Lower lobe of right lung (tissue), 2 donors: ENCODE results near the gene IL34. TPM values are rescaled to one million over a fixed set of nuclear protein-coding genes. Genes with fewer than 3 reads are reported as not detected.

Experiments used
- ATAC-seq, 2 donors: fragments of 200-7000 bp; cut with Tn5 transposase; one replicate each; pipeline ENCODE4 v1.9.1; 2020 to 2022; ENCODE audit warnings: mild to moderate bottlenecking in 2 of 2, moderate library complexity in 2 of 2
- DNase-seq: peaks from one replicate; pipeline ENCODE4 v3.0.0-alpha.2; 2020
- H3K27ac ChIP-seq: fragments of 200-600 bp; one replicate; pipeline ENCODE4 v1.8.0; 2022
- H3K27me3 ChIP-seq: fragments of 200-600 bp; one replicate; pipeline ENCODE4 v1.8.0; 2022; ENCODE audit warnings: low read depth
- H3K36me3 ChIP-seq: fragments of 200-600 bp; one replicate; pipeline ENCODE4 v1.8.0; 2022; ENCODE audit warnings: mild to moderate bottlenecking
- H3K4me1 ChIP-seq: fragments of 200-600 bp; one replicate; pipeline ENCODE4 v1.8.0; 2022
- H3K4me3 ChIP-seq: fragments of 200-600 bp; one replicate; pipeline ENCODE4 v1.8.0; 2022; ENCODE audit warnings: mild to moderate bottlenecking
- H3K9me3 ChIP-seq: fragments of 200-600 bp; one replicate; pipeline ENCODE4 v1.8.0; 2022
- intact Hi-C: fragments of 100-400 bp; cut with DNase I; formaldehyde crosslinking; loops from one replicate; pipeline ENCODE4 v1.11.0; 2022
- long read RNA-seq: library from polyadenylated mRNA; unstranded; transcript quantifications from one replicate; pipeline ENCODE4 v2.0.0, GENCODE V29; 2021
- total RNA-seq: library from RNA; stranded (reverse); fragmentation: NEBNext Ultra II Directional; extraction: Animal tissue kit (Norgen Biotek cat#: 25700); gene quantifications from one replicate; pipeline ENCODE4 v1.2.1, GENCODE V29; 2021
- TF ChIP-seq, protein P1 (sequence below): fragments of 200-600 bp; IDR thresholded peaks from one replicate; pipeline ENCODE4 v1.8.0; 2022; ENCODE audit warnings: antibody characterized with exemption, mild to moderate bottlenecking
- donor health status: DM: no; HTN: yes; CAD: no; lungs with severe emphysema.

Gene IL34
- total RNA-seq, result 2.6 TPM
- long read RNA-seq, partial matches to known transcripts, result 0 of 3 reads
- long read RNA-seq, other reads (novel, unspliced or antisense), result 3 of 3 reads

DNA sequence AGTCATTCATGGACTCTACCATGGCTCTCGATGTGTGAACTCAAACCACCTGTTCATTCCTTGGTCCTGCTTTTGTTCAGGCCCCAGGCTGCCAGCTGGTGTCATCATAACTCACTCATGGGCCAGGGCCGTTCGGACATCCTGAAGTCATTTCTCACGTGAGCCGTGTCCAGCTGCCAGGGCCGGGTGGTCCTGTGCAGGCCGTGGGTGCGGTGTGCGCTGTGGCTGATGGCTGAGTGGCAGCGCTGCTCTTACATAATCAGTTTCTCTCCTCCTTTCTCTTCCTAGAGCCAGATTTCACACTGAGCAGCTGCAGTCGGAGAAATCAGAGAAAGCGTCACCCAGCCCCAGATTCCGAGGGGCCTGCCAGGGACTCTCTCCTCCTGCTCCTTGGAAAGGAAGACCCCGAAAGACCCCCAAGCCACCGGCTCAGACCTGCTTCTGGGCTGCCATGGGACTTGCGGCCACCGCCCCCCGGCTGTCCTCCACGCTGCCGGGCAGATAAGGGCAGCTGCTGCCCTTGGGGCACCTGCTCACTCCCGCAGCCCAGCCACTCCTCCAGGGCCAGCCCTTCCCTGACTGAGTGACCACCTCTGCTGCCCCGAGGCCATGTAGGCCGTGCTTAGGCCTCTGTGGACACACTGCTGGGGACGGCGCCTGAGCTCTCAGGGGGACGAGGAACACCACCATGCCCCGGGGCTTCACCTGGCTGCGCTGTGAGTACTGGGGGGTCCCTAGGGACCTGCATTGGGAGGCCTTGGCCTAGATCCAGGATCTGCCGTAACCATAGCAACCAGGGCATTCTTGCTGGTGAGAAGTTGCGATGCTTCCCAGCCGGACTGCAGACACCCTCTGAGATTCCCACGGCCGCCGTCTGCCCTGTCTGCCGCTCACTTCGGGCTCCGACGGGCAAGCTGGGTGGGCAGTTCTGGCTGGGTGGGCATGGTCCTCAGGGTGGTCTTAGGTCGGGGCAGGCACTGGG lies at the start of gene IL34:
Gene IL34, plus strand, starts transcription at position 300 of the 982 bp plus-strand sequence. Its CDS starts 389 bp downstream, at position 689.
- intact Hi-C loops, result no loop called here
- DNase-seq (no peak), ATAC-seq (peak in 1 of 2 donors; percentile 38)

DNA sequence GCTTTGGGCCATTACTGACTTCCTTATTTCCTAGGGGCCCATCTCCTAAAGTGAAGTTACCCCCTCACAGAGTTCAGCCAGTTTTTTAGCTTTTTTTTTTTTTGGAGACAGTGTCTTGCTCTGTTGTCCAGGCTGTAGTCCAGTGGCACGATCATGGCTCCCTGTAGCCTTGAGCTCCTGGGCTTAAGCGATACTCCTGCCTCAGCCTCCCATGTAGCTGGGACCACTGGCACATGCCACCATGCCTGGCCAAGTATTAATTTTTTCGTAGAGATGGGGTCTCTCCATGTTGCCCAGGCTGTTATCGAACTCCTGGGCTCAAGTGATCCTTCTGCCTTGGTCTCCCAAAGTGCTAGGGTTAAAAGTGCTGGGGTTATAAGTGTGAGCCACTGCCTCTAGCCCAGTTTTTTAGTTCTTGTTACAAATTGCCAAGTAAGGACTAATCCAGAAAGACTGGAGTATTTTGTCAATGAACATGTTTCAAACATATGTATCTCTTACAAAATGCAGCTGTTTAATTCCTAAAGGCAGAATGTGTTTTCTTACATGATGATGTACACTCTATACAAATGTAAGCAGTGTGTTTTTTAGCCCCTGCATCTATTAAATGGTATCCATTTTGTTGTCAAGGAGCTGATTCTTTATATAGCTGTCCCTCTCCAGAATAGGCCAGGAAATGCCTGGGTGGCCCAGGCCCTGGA lies 49.1 kb upstream of the IL34 start:
- H3K4me1 ChIP-seq, result peaks cover 18% of the 10 kb centered on the region
- H3K9me3 ChIP-seq, result no peaks in the 10 kb centered on the region
- DNase-seq (no peak), ATAC-seq (no peak)
- no peak overlapping the region for H3K27ac ChIP-seq
- intact Hi-C loops, result no loop called here
- no peaks in the 10 kb centered on the region for H3K27me3 ChIP-seq
- H3K4me3 ChIP-seq, result no peak overlapping the region
- H3K36me3 ChIP-seq, result no peaks in the 10 kb centered on the region
- TF ChIP-seq, protein P1, sequence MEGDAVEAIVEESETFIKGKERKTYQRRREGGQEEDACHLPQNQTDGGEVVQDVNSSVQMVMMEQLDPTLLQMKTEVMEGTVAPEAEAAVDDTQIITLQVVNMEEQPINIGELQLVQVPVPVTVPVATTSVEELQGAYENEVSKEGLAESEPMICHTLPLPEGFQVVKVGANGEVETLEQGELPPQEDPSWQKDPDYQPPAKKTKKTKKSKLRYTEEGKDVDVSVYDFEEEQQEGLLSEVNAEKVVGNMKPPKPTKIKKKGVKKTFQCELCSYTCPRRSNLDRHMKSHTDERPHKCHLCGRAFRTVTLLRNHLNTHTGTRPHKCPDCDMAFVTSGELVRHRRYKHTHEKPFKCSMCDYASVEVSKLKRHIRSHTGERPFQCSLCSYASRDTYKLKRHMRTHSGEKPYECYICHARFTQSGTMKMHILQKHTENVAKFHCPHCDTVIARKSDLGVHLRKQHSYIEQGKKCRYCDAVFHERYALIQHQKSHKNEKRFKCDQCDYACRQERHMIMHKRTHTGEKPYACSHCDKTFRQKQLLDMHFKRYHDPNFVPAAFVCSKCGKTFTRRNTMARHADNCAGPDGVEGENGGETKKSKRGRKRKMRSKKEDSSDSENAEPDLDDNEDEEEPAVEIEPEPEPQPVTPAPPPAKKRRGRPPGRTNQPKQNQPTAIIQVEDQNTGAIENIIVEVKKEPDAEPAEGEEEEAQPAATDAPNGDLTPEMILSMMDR, result no peak

More for the DNA sequence above, at the start of gene IL34:
- Histone ChIP-seq H3K36me3 (no peaks in the 10 kb centered on the region), H3K27me3 (no peaks in the 10 kb centered on the region), H3K9me3 (no peaks in the 10 kb centered on the region), H3K4me3 (no peak within 1 kb of the TSS), H3K27ac (no peak within 1 kb of the TSS), H3K4me1 (no peaks in the 10 kb centered on the region)
- TF ChIP-seq, protein P1, result no peak

GRCh38 chr16:70598937-70599503 lies 47.3 kb upstream of the IL34 start:
- no peaks in the 10 kb centered on the region for H3K27me3 ChIP-seq
- DNase-seq (no peak), ATAC-seq (no peak)
- H3K4me1 ChIP-seq, result peaks cover 13% of the 10 kb centered on the region
- H3K9me3 ChIP-seq, result no peaks in the 10 kb centered on the region
- TF ChIP-seq, protein P1, result no peak
- intact Hi-C loops, result no loop called here
- no peak overlapping the region for H3K27ac ChIP-seq
- H3K36me3 ChIP-seq, result no peaks in the 10 kb centered on the region
- no peak overlapping the region for H3K4me3 ChIP-seq

GRCh38 chr16:70600730-70601129 lies 45.6 kb upstream of the IL34 start:
- Histone ChIP-seq H3K4me1 (no peaks in the 10 kb centered on the region), H3K9me3 (no peaks in the 10 kb centered on the region), H3K4me3 (no peak overlapping the region), H3K36me3 (no peaks in the 10 kb centered on the region), H3K27ac (no peak overlapping the region), H3K27me3 (no peaks in the 10 kb centered on the region)
- DNase-seq (no peak), ATAC-seq (no peak)
- TF ChIP-seq, protein P1, result no peak
- intact Hi-C loops, result no loop called here
